ENCODE measurements around the gene PABPN1.

The PABPN1 gene

GRCh38 chr14:23357261-23357660 lies 36.0 kb downstream of the PABPN1 start:
- no peaks in the 10 kb centered on the region for H3K9me3 ChIP-seq (ENCODE audit: control insufficient read depth, insufficient read depth, low read length)
- H3K9ac ChIP-seq (ENCODE audit: low read depth, low read length), result no peak overlapping the region
- H3K27me3 ChIP-seq (ENCODE audit: control insufficient read depth, insufficient read depth, low read length), result peaks cover 28% of the 10 kb centered on the region
- no peak overlapping the region for H3K4me3 ChIP-seq (ENCODE audit: low read depth, low read length)
- peaks cover 2% of the 10 kb centered on the region for H3K4me1 ChIP-seq (ENCODE audit: control insufficient read depth, insufficient read depth, low read length)
- H3K36me3 ChIP-seq (ENCODE audit: control insufficient read depth, insufficient read depth, low read length), result peaks cover 7% of the 10 kb centered on the region

- Histone ChIP-seq H3K4me3 (ENCODE audit: low read depth, low read length) (no peak overlapping the region), H3K9ac (ENCODE audit: low read depth, low read length) (no peak overlapping the region), H3K27me3 (ENCODE audit: control insufficient read depth, insufficient read depth, low read length) (peaks cover 26% of the 10 kb centered on the region), H3K36me3 (ENCODE audit: control insufficient read depth, insufficient read depth, low read length) (peaks cover 7% of the 10 kb centered on the region), H3K9me3 (ENCODE audit: control insufficient read depth, insufficient read depth, low read length) (no peaks in the 10 kb centered on the region), H3K4me1 (ENCODE audit: control insufficient read depth, insufficient read depth, low read length) (peaks cover 3% of the 10 kb centered on the region)
Measured at GRCh38 chr14:23358042-23358441, 36.8 kb downstream of the PABPN1 start.

- Histone ChIP-seq H3K36me3 (ENCODE audit: control insufficient read depth, insufficient read depth, low read length) (peaks cover 7% of the 10 kb centered on the region), H3K9me3 (ENCODE audit: control insufficient read depth, insufficient read depth, low read length) (no peaks in the 10 kb centered on the region), H3K9ac (ENCODE audit: low read depth, low read length) (no peak overlapping the region), H3K4me3 (ENCODE audit: low read depth, low read length) (no peak overlapping the region), H3K27me3 (ENCODE audit: control insufficient read depth, insufficient read depth, low read length) (peaks cover 20% of the 10 kb centered on the region), H3K4me1 (ENCODE audit: control insufficient read depth, insufficient read depth, low read length) (peaks cover 4% of the 10 kb centered on the region)
Measured at GRCh38 chr14:23358553-23359166, 37.4 kb downstream of the PABPN1 start.

- peaks cover 7% of the 10 kb centered on the region for H3K36me3 ChIP-seq (ENCODE audit: control insufficient read depth, insufficient read depth, low read length)
- H3K9ac ChIP-seq (ENCODE audit: low read depth, low read length), result no peak overlapping the region
- peaks cover 9% of the 10 kb centered on the region for H3K4me1 ChIP-seq (ENCODE audit: control insufficient read depth, insufficient read depth, low read length)
- H3K27me3 ChIP-seq (ENCODE audit: control insufficient read depth, insufficient read depth, low read length), result peaks cover 15% of the 10 kb centered on the region
- no peaks in the 10 kb centered on the region for H3K9me3 ChIP-seq (ENCODE audit: control insufficient read depth, insufficient read depth, low read length)
- no peak overlapping the region for H3K4me3 ChIP-seq (ENCODE audit: low read depth, low read length)
Measured at GRCh38 chr14:23359167-23359626, 37.9 kb downstream of the PABPN1 start.

GRCh38 chr14:23359722-23360447 lies 38.6 kb downstream of the PABPN1 start:
- Histone ChIP-seq H3K9me3 (ENCODE audit: control insufficient read depth, insufficient read depth, low read length) (no peaks in the 10 kb centered on the region), H3K36me3 (ENCODE audit: control insufficient read depth, insufficient read depth, low read length) (peaks cover 7% of the 10 kb centered on the region), H3K4me3 (ENCODE audit: low read depth, low read length) (no peak overlapping the region), H3K27me3 (ENCODE audit: control insufficient read depth, insufficient read depth, low read length) (peaks cover 10% of the 10 kb centered on the region), H3K9ac (ENCODE audit: low read depth, low read length) (no peak overlapping the region), H3K4me1 (ENCODE audit: control insufficient read depth, insufficient read depth, low read length) (peaks cover 10% of the 10 kb centered on the region)

GRCh38 chr14:23360496-23360895 lies 39.2 kb downstream of the PABPN1 start:
- Histone ChIP-seq H3K9me3 (ENCODE audit: control insufficient read depth, insufficient read depth, low read length) (no peaks in the 10 kb centered on the region), H3K4me1 (ENCODE audit: control insufficient read depth, insufficient read depth, low read length) (peaks cover 10% of the 10 kb centered on the region), H3K36me3 (ENCODE audit: control insufficient read depth, insufficient read depth, low read length) (peaks cover 7% of the 10 kb centered on the region), H3K9ac (ENCODE audit: low read depth, low read length) (no peak overlapping the region), H3K4me3 (ENCODE audit: low read depth, low read length) (no peak overlapping the region), H3K27me3 (ENCODE audit: control insufficient read depth, insufficient read depth, low read length) (peaks cover 4% of the 10 kb centered on the region)

GRCh38 chr14:23361320-23361719 lies 40.1 kb downstream of the PABPN1 start:
- peaks cover 10% of the 10 kb centered on the region for H3K4me1 ChIP-seq (ENCODE audit: control insufficient read depth, insufficient read depth, low read length)
- H3K9ac ChIP-seq (ENCODE audit: low read depth, low read length), result no peak overlapping the region
- peaks cover 2% of the 10 kb centered on the region for H3K27me3 ChIP-seq (ENCODE audit: control insufficient read depth, insufficient read depth, low read length)
- no peak overlapping the region for H3K4me3 ChIP-seq (ENCODE audit: low read depth, low read length)
- no peaks in the 10 kb centered on the region for H3K9me3 ChIP-seq (ENCODE audit: control insufficient read depth, insufficient read depth, low read length)
- H3K36me3 ChIP-seq (ENCODE audit: control insufficient read depth, insufficient read depth, low read length), result peaks cover 7% of the 10 kb centered on the region

GRCh38 chr14:23361763-23362162 lies 40.5 kb downstream of the PABPN1 start:
- H3K36me3 ChIP-seq (ENCODE audit: control insufficient read depth, insufficient read depth, low read length), result peaks cover 7% of the 10 kb centered on the region

GRCh38 chr14:23362200-23362599 lies 40.9 kb downstream of the PABPN1 start:
- Histone ChIP-seq H3K9ac (ENCODE audit: low read depth, low read length) (no peak overlapping the region), H3K27me3 (ENCODE audit: control insufficient read depth, insufficient read depth, low read length) (peaks cover 8% of the 10 kb centered on the region), H3K9me3 (ENCODE audit: control insufficient read depth, insufficient read depth, low read length) (no peaks in the 10 kb centered on the region), H3K36me3 (ENCODE audit: control insufficient read depth, insufficient read depth, low read length) (peaks cover 7% of the 10 kb centered on the region), H3K4me3 (ENCODE audit: low read depth, low read length) (no peak overlapping the region), H3K4me1 (ENCODE audit: control insufficient read depth, insufficient read depth, low read length) (peaks cover 12% of the 10 kb centered on the region)

More at GRCh38 chr14:23361763-23362162, 40.5 kb downstream of the PABPN1 start:
- Histone ChIP-seq H3K4me3 (ENCODE audit: low read depth, low read length) (no peak overlapping the region), H3K9me3 (ENCODE audit: control insufficient read depth, insufficient read depth, low read length) (no peaks in the 10 kb centered on the region), H3K27me3 (ENCODE audit: control insufficient read depth, insufficient read depth, low read length) (peaks cover 4% of the 10 kb centered on the region), H3K9ac (ENCODE audit: low read depth, low read length) (no peak overlapping the region), H3K4me1 (ENCODE audit: control insufficient read depth, insufficient read depth, low read length) (peaks cover 10% of the 10 kb centered on the region)

- Histone ChIP-seq H3K27me3 (ENCODE audit: control insufficient read depth, insufficient read depth, low read length) (peaks cover 30% of the 10 kb centered on the region), H3K9ac (ENCODE audit: low read depth, low read length) (peak overlapping the region; percentile 76), H3K4me3 (ENCODE audit: low read depth, low read length) (peak overlapping the region; percentile 78), H3K4me1 (ENCODE audit: control insufficient read depth, insufficient read depth, low read length) (peaks cover 12% of the 10 kb centered on the region), H3K36me3 (ENCODE audit: control insufficient read depth, insufficient read depth, low read length) (peaks cover 4% of the 10 kb centered on the region), H3K9me3 (ENCODE audit: control insufficient read depth, insufficient read depth, low read length) (no peaks in the 10 kb centered on the region)
Measured at GRCh38 chr14:23364164-23365035, 43.1 kb downstream of the PABPN1 start.

GRCh38 chr14:23365036-23365731 lies 43.9 kb downstream of the PABPN1 start, which contains the start of gene EFS:
Gene EFS (minus strand): TSS chr14:23365172. CDS start chr14:23365025, 147 bp downstream.
- peaks cover 12% of the 10 kb centered on the region for H3K4me1 ChIP-seq (ENCODE audit: control insufficient read depth, insufficient read depth, low read length)
- no peaks in the 10 kb centered on the region for H3K9me3 ChIP-seq (ENCODE audit: control insufficient read depth, insufficient read depth, low read length)
- peak within 1 kb of the TSS; percentile 76 for H3K9ac ChIP-seq (ENCODE audit: low read depth, low read length)
- peaks cover 2% of the 10 kb centered on the region for H3K36me3 ChIP-seq (ENCODE audit: control insufficient read depth, insufficient read depth, low read length)
- peaks cover 36% of the 10 kb centered on the region for H3K27me3 ChIP-seq (ENCODE audit: control insufficient read depth, insufficient read depth, low read length)
- peak within 1 kb of the TSS; percentile 78 for H3K4me3 ChIP-seq (ENCODE audit: low read depth, low read length)

Measured in iPS-15b (cell line).